Tibial nerve (tissue), 4 donors: ENCODE data around the gene ISG20L2.

Experiments
- CTCF ChIP-seq, 5 experiments: fragments of 200-600 bp in 3 of 5; fragments of 450-650 bp in 2 of 5; sonication (generic) in 3 of 5; IDR thresholded peaks; one replicate each; pipeline ENCODE4 v1.5.1; 2016 to 2019; ENCODE audit warnings: antibody characterized with exemption in 5 of 5, mild to moderate bottlenecking in 3 of 5, moderate library complexity in 2 of 5
- EP300 ChIP-seq, 2 donors: sonication (generic); formaldehyde crosslinking; IDR thresholded peaks; one replicate each; pipeline ENCODE4 v1.6.1; 2017; ENCODE audit warnings: antibody characterized with exemption in 2 of 2, mild to moderate bottlenecking in 1 of 2
- POLR2A ChIP-seq, 2 donors: fragments of 450-650 bp; IDR thresholded peaks; one replicate each; pipeline ENCODE4 v1.6.1; 2017; ENCODE audit warnings: antibody characterized with exemption in 2 of 2, mild to moderate bottlenecking in 2 of 2, moderate library complexity in 2 of 2

- TF ChIP-seq CTCF (IDR thresholded peaks at IDR 0.05) (no peak), POLR2A (IDR thresholded peaks at IDR 0.05) (no peak), EP300 (IDR thresholded peaks at IDR 0.05) (no peak)
Measured at GRCh38 chr1:156704166-156704711, 24.3 kb downstream of the ISG20L2 start.
